Smooth muscle cell (in vitro differentiated cells): ENCODE data around the gene FSTL4. TPM values are rescaled to one million over a fixed set of nuclear protein-coding genes. Genes with fewer than 3 reads are reported as not detected.

Experiments used
- DNase-seq: peaks from one replicate; lab custom pipeline; 2025; ENCODE audit not compliant: unreplicated experiment; lab: John Stamatoyannopoulos, UW
- H2AFZ ChIP-seq: fragments of 200-600 bp; sonication (generic); 2 replicates; pipeline ENCODE4 v1.6.0; 2016; ENCODE audit warnings: antibody characterized with exemption, low read depth, mild to moderate bottlenecking
- H3F3A ChIP-seq: fragments of 200-600 bp; sonication (generic); 2 replicates; pipeline ENCODE4 v1.6.0; 2017; ENCODE audit warnings: antibody characterized with exemption, low read depth
- H3K27ac ChIP-seq: fragments of 200-600 bp; sonication (generic); 2 replicates; pipeline ENCODE4 v1.5.1; 2016; ENCODE audit warnings: low read depth, mild to moderate bottlenecking
- H3K27me3 ChIP-seq: fragments of 200-600 bp; sonication (generic); 2 replicates; pipeline ENCODE4 v1.6.1; 2016; ENCODE audit warnings: low read depth, mild to moderate bottlenecking
- H3K36me3 ChIP-seq: fragments of 200-600 bp; sonication (generic); 2 replicates; pipeline ENCODE4 v1.5.1; 2016; ENCODE audit warnings: low read depth
- H3K4me1 ChIP-seq: fragments of 200-600 bp; sonication (generic); 2 replicates; pipeline ENCODE4 v1.5.1; 2016; ENCODE audit warnings: low read depth
- H3K4me2 ChIP-seq: fragments of 200-600 bp; sonication (generic); 2 replicates; pipeline ENCODE4 v1.6.0; 2016; ENCODE audit warnings: mild to moderate bottlenecking
- H3K4me3 ChIP-seq: fragments of 200-600 bp; sonication (generic); 2 replicates; pipeline ENCODE4 v1.5.1; 2016; ENCODE audit warnings: mild to moderate bottlenecking
- H3K79me2 ChIP-seq: fragments of 200-600 bp; sonication (generic); 2 replicates; pipeline ENCODE4 v1.6.0; 2016; ENCODE audit warnings: low read depth, mild to moderate bottlenecking
- H3K9ac ChIP-seq: fragments of 200-600 bp; sonication (generic); 2 replicates; pipeline ENCODE4 v1.6.0; 2016; ENCODE audit warnings: low read depth
- H3K9me3 ChIP-seq: fragments of 200-600 bp; sonication (generic); replicated peaks from 2 replicates; pipeline ENCODE4 v1.5.1; 2016; ENCODE audit warnings: low read depth
- H4K20me1 ChIP-seq: fragments of 200-600 bp; sonication (generic); 2 replicates; pipeline ENCODE4 v1.6.0; 2016; ENCODE audit warnings: low read depth
- CTCF ChIP-seq: fragments of 200-600 bp; sonication (generic); IDR thresholded peaks from 2 replicates; pipeline ENCODE4 v1.5.1; 2017; ENCODE audit warnings: borderline replicate concordance, mild to moderate bottlenecking, antibody characterized with exemption; ENCODE audit not compliant: insufficient read depth, poor library complexity, severe bottlenecking
- WGBS: methylation state at CpG from one replicate; pipeline ENCODE4 v1.1.7; 2016; ENCODE audit warnings: low lambda C conversion rate; 5-methylcytosine and 5-hydroxymethylcytosine counted together
- polyA plus RNA-seq: library from polyadenylated mRNA; unstranded; fragments of >200 nt; fragmentation: Nextera tagmentation; extraction: Ambion mirVana; gene quantifications from 2 replicates; pipeline ENCODE4 v1.2.1, GENCODE V29; 2016
- total RNA-seq: library from RNA; depleted of rRNA; stranded (reverse); fragments of >200 nt; gene quantifications from 2 replicates; pipeline ENCODE4 v1.2.3, GENCODE V29; 2014

Gene FSTL4
- total and polyA plus RNA-seq, 2 experiments from 2014 or later, result 0.49 TPM; not detected in 1

DNA sequence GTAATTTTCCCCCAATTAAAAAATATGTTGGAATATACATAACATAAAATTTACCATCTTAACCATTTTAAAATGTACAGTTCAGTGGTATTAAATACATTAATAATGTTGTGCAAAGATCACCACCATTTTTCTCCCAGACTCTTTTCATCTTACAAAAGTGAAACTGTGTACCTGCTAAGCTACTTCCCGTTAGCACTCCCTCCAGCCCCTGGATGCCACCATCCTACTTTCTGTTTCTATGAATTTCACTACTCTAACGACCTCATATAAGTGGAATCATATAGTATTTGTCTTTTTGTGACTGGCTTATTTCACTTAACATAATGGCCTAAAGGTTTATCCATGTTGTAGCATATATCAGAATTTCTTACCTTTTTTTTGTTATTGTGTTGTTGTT, 447.6 kb downstream of the FSTL4 start:
- Histone ChIP-seq H3F3A (no peaks in the 10 kb centered on the region), H3K4me1 (no peaks in the 10 kb centered on the region), H4K20me1 (no peaks in the 10 kb centered on the region), H3K79me2 (no peaks in the 10 kb centered on the region), H3K27ac (no peak overlapping the region), H3K27me3 (peaks cover 12% of the 10 kb centered on the region), H3K9me3 (no peaks in the 10 kb centered on the region), H3K9ac (no peak overlapping the region), H3K36me3 (no peaks in the 10 kb centered on the region), H3K4me3 (no peak overlapping the region), H2AFZ (no peak overlapping the region), H3K4me2 (no peak overlapping the region)
- DNase-seq, result no peak
- WGBS, result 68% methylated on average over 2 of the region's 2 CpGs
- TF ChIP-seq CTCF, result no peak

DNA sequence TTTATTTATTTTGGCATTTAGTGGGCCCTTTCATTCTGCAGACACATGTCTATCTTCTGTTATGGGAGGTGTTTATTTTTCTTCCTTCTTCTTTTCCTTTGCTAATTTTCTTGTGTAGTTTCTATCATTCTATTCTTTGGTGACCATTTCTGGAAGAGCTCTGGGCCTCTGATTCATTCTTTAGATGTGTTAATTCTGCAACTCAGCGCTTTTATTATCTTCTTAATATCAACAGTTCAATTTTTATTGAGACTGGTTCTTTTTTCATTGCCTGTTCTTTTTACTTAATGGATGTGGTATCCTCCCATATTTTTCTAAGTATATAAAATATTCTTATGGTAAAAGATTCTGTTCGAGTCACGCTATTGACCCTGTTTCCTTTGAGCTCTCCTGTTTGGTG, 448.5 kb downstream of the FSTL4 start:
- no peak for DNase-seq
- H3K4me1 ChIP-seq, result no peaks in the 10 kb centered on the region
- H3K27ac ChIP-seq, result no peak overlapping the region
- H3K4me3 ChIP-seq, result no peak overlapping the region
- no peaks in the 10 kb centered on the region for H3K36me3 ChIP-seq
- no peaks in the 10 kb centered on the region for H3K79me2 ChIP-seq
- H3F3A ChIP-seq, result no peaks in the 10 kb centered on the region
- WGBS, result 93% methylated on average over 3 of the region's 3 CpGs
- H3K27me3 ChIP-seq, result peaks cover 12% of the 10 kb centered on the region
- TF ChIP-seq CTCF, result no peak
- no peak overlapping the region for H3K4me2 ChIP-seq
- no peak overlapping the region for H3K9ac ChIP-seq
- H2AFZ ChIP-seq, result no peak overlapping the region
- no peaks in the 10 kb centered on the region for H4K20me1 ChIP-seq
- no peaks in the 10 kb centered on the region for H3K9me3 ChIP-seq

DNA sequence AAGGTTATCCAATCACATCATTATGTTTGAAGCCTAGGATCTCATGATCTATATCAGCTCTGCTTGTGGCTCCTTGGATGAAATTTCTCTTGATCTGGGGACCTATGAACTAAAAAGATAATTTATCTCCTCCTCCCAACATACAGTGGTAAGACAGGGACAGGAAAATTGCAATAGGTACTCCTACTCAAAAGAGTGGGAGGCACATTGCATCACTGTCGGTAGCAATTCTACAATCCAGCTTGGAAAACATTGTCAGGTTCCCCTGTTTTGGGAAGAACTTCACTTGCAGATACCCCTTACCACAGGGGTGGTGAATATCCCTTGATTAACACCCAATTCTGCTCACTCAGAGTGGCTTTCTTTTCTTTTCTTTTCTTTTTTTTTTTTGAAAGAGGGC, 452.8 kb downstream of the FSTL4 start:
- H3K79me2 ChIP-seq, result no peaks in the 10 kb centered on the region
- DNase-seq, result no peak
- H3K9me3 ChIP-seq, result no peaks in the 10 kb centered on the region
- no peaks in the 10 kb centered on the region for H3K36me3 ChIP-seq
- H3K9ac ChIP-seq, result no peak overlapping the region
- 95% methylated on average over 1 of the region's 1 CpG for WGBS
- H3K27ac ChIP-seq, result no peak overlapping the region
- no peaks in the 10 kb centered on the region for H4K20me1 ChIP-seq
- no peak for TF ChIP-seq CTCF
- H3F3A ChIP-seq, result no peaks in the 10 kb centered on the region
- no peak overlapping the region for H3K4me2 ChIP-seq
- no peak overlapping the region for H2AFZ ChIP-seq
- no peaks in the 10 kb centered on the region for H3K4me1 ChIP-seq
- no peak overlapping the region for H3K4me3 ChIP-seq
- H3K27me3 ChIP-seq, result peaks cover 21% of the 10 kb centered on the region

GRCh38 chr5:133155326-133155969, 456.9 kb downstream of the FSTL4 start:
- Histone ChIP-seq H3K9ac (no peak overlapping the region), H3K79me2 (no peaks in the 10 kb centered on the region), H3K4me2 (no peak overlapping the region), H3K27me3 (peaks cover 11% of the 10 kb centered on the region), H4K20me1 (no peaks in the 10 kb centered on the region), H3F3A (no peaks in the 10 kb centered on the region), H3K4me1 (no peaks in the 10 kb centered on the region), H3K4me3 (no peak overlapping the region), H3K27ac (no peak overlapping the region), H2AFZ (no peak overlapping the region), H3K9me3 (no peaks in the 10 kb centered on the region), H3K36me3 (no peaks in the 10 kb centered on the region)
- no peak for DNase-seq
- WGBS, result 91% methylated on average over 4 of the region's 4 CpGs
- no peak for TF ChIP-seq CTCF
